Tracheal epithelial cell (primary cell): ENCODE measurements around the gene KCNT1. TPM values are rescaled to one million over a fixed set of nuclear protein-coding genes. Genes with fewer than 3 reads are reported as not detected.

Source experiments
- total RNA-seq: library from RNA; depleted of rRNA; stranded (reverse); fragments of >200 nt; gene quantifications from 2 replicates; pipeline ENCODE4 v1.2.1, GENCODE V29; 2014

KCNT1 gene
- not detected in 2 replicates for total RNA-seq

DNA sequence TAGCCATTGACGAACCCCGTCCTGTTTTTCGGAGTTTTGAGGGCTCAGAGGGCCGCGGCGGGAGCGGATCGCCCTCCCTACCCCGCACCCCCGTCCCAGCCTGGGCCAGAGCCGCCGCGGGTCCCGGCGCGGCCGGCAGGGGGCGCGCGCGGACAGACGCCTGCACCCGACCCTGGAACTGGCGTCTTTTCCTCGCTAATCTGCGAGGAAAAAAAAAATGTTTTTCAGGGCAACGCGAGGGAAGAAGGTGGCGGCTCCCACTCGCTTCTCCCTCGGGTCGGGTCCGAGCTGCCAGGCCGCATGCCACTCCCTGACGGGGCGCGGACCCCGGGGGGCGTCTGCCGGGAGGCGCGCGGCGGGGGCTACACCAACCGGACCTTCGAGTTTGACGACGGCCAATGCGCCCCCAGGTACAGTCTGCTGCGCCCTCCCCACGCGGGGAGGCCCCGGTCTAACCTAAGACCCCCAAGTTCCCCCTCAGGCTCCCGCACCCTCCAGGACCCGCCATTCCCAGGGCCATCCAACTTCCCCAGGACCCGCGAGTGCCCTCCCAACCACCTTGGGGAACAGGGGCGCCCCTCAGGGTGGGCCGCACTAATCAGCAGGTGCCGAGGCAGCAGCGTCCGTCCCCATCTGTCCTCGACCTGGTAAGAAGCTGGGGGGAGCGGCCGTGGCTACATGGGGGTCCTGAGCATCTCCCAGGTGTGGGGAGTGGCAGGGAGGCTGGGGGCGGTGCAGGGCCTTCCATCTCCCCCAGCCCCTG is at the start of gene KCNT1:
Gene KCNT1 (plus strand): TSS at position 227 of the 763 bp plus-strand sequence. CDS start 74 bp downstream, at position 301.

GRCh38 chr9:135662758-135663450 is 39.1 kb upstream of the KCNT1 start, which contains the start of gene LCN9:
LCN9 (plus strand) TSS chr9:135663309; CDS start chr9:135663322, 13 bp downstream.

DNA sequence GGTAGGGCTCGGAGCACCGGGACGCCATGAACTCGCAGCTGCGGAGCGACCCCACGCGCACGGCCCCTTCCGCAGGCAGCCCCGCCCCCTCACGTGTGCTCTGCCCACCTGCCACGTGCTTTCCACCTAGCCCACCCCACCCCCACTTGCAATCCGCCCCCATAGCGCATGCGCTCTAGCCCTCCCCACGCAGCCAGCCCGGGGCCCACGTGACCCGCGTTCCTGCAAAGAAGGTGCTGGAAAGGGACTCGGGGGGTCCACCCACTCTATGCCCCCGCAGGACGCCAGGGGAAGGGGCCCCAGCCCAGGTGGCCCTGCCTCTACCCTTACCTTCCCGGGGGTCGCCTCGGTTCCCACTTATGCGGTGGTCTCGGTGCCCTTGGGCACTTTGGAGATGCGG is 2.5 kb upstream of the KCNT1 start, which contains the start of gene SOHLH1:
Gene SOHLH1 (minus strand): TSS at position 42 of the 400 bp plus-strand sequence. CDS start 14 bp downstream, at position 28.

Other genes with a start within 250 kb of the KCNT1 start
- 25.1 and 27.7 TPM in 2 replicates for gene PPP1R26, start 222.4 kb upstream of the KCNT1 start, total RNA-seq
- gene MRPS2, start 201.5 kb upstream of the KCNT1 start, total RNA-seq = 17.4 and 20.5 TPM in 2 replicates
- gene LCN1, start 180.7 kb upstream of the KCNT1 start, total RNA-seq = not detected in 2 replicates
- gene OBP2A, start 156.1 kb upstream of the KCNT1 start, total RNA-seq = not detected in 2 replicates
- gene PAEP, start 140.4 kb upstream of the KCNT1 start, total RNA-seq = not detected in 2 replicates
- gene GLT6D1, start 62.6 kb upstream of the KCNT1 start, total RNA-seq = not detected in 2 replicates
- gene LCN9, start 38.9 kb upstream of the KCNT1 start, total RNA-seq = not detected in 2 replicates
- not detected in 2 replicates for gene SOHLH1, start 2.7 kb upstream of the KCNT1 start, total RNA-seq
- 20.9 and 42.4 TPM in 2 replicates for gene CAMSAP1, start 205.4 kb downstream of the KCNT1 start, total RNA-seq